ENCODE results near the gene WFDC11.
"Not testable (repeated sequence)": the region's sequence is repeated elsewhere in the genome, so short reads cannot be mapped to it uniquely, and the experiment has no call there.

Gene WFDC11

DNA sequence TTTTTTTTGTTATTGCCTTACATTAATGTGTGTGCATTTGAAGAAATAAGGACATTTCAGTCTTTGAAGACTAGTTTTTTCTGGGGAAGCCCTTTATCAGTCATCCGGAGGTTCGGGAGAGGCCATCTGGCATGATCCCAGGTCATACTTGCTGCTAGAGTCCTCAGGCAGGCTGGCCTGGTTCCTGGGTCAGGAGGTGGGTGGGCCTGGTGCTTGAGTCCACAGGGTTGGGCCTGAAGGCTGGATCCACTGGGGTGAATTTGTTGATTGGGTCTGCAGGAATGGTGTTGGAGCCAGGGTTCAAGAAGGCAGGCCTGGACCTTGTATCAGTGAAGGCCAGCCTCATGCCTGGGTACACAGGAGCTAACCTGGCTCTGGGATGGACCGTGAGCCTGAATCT lies 23.2 kb downstream of the WFDC11 start:
- Histone ChIP-seq H3K4me3 (ENCODE audit: low read depth, low read length) (no peak overlapping the region), H3K36me3 (replicated peaks) (no peaks in the 10 kb centered on the region), H3K27ac (no peak overlapping the region), H3K27me3 (replicated peaks) (no peaks in the 10 kb centered on the region)
- DNase-seq, result no peak
- in situ Hi-C loops (cut with HindIII; ENCODE audit: low pct_ligation_motif_present, low sequenced_read_pairs), result no loop called here
- TF ChIP-seq CTCF (IDR thresholded peaks at IDR 0.05; ENCODE audit: low read depth, low read length, missing control alignments), result no peak

- H3K27ac ChIP-seq; DNase-seq; H3K36me3 ChIP-seq (replicated peaks); H3K4me3 ChIP-seq (ENCODE audit: low read depth, low read length); H3K27me3 ChIP-seq (replicated peaks); in situ Hi-C loops (cut with HindIII; ENCODE audit: low pct_ligation_motif_present, low sequenced_read_pairs): not testable (repeated sequence)
Measured at GRCh38 chr20:45645869-45646268, 24.2 kb downstream of the WFDC11 start.

GRCh38 chr20:45641076-45641475 lies 29.0 kb downstream of the WFDC11 start:
- H3K27ac ChIP-seq; H3K27me3 ChIP-seq (replicated peaks); in situ Hi-C loops (cut with HindIII; ENCODE audit: low pct_ligation_motif_present, low sequenced_read_pairs); H3K4me3 ChIP-seq (ENCODE audit: low read depth, low read length); DNase-seq; H3K36me3 ChIP-seq (replicated peaks): not testable (repeated sequence)

GRCh38 chr20:45639687-45640086 lies 30.4 kb downstream of the WFDC11 start:
- no peak for TF ChIP-seq CTCF (IDR thresholded peaks at IDR 0.05; ENCODE audit: low read depth, low read length, missing control alignments)
- Histone ChIP-seq H3K36me3 (replicated peaks) (no peaks in the 10 kb centered on the region), H3K27ac (no peak overlapping the region), H3K27me3 (replicated peaks) (no peaks in the 10 kb centered on the region), H3K4me3 (ENCODE audit: low read depth, low read length) (no peak overlapping the region)
- in situ Hi-C loops (cut with HindIII; ENCODE audit: low pct_ligation_motif_present, low sequenced_read_pairs), result no loop called here
- DNase-seq, result no peak

- Histone ChIP-seq H3K36me3 (replicated peaks) (no peaks in the 10 kb centered on the region), H3K27me3 (replicated peaks) (no peaks in the 10 kb centered on the region), H3K27ac (no peak overlapping the region), H3K4me3 (ENCODE audit: low read depth, low read length) (no peak overlapping the region)
- DNase-seq, result no peak
- no peak for TF ChIP-seq CTCF (IDR thresholded peaks at IDR 0.05; ENCODE audit: low read depth, low read length, missing control alignments)
- in situ Hi-C loops (cut with HindIII; ENCODE audit: low pct_ligation_motif_present, low sequenced_read_pairs), result no loop called here
Measured at GRCh38 chr20:45636513-45636912, 33.5 kb downstream of the WFDC11 start.

- Histone ChIP-seq H3K4me3 (ENCODE audit: low read depth, low read length) (no peak within 1 kb of the TSS), H3K27ac (no peak within 1 kb of the TSS), H3K27me3 (replicated peaks) (no peaks in the 10 kb centered on the region), H3K36me3 (replicated peaks) (no peaks in the 10 kb centered on the region)
- no peak for TF ChIP-seq CTCF (IDR thresholded peaks at IDR 0.05; ENCODE audit: low read depth, low read length, missing control alignments)
- no peak for DNase-seq
- in situ Hi-C loops (cut with HindIII; ENCODE audit: low pct_ligation_motif_present, low sequenced_read_pairs), result no loop called here
Measured at GRCh38 chr20:45631184-45631583, 38.9 kb downstream of the WFDC11 start, which contains the start of gene WFDC9. TSS of gene WFDC9 (minus strand) at chr20:45631284. CDS start at chr20:45610181, 21,103 bp downstream.

- no peak overlapping the region for H3K27ac ChIP-seq
- H3K36me3 ChIP-seq (replicated peaks), result no peaks in the 10 kb centered on the region
- no peaks in the 10 kb centered on the region for H3K27me3 ChIP-seq (replicated peaks)
- DNase-seq, result no peak
- no peak for TF ChIP-seq CTCF (IDR thresholded peaks at IDR 0.05; ENCODE audit: low read depth, low read length, missing control alignments)
- in situ Hi-C loops (cut with HindIII; ENCODE audit: low pct_ligation_motif_present, low sequenced_read_pairs), result no loop called here
- no peak overlapping the region for H3K4me3 ChIP-seq (ENCODE audit: low read depth, low read length)
Measured at GRCh38 chr20:45630371-45630770, 39.7 kb downstream of the WFDC11 start.
